ENCODE results near the gene MGAT5.

Gene MGAT5

DNA sequence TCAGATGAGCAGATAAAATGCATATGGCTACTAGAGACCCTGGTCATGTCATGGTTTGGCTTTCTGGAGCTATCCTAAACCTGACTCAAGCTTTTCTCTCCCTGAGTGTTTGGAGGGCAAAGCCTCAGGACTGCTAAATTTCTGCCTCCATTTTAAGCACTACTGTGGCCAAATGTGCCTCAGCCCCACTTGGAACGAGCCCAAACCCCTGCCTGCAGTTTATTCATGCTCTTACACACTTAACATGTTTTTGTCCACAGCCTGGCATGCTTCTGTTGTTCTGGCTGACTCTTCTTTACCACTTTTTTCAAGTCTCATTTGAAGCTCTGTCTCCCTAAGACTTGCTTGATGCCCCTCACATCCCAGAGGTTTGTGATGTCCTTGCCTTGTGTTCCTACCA lies 24.7 kb downstream of the MGAT5 start:
- no peak for DNase-seq (ENCODE audit: low read depth in 2 of 2)
- H3K4me3 ChIP-seq (replicated peaks in 1 of 2; ENCODE audit: low read depth in 2 of 2, low read length in 2 of 2), result no peak overlapping the region
- no peak for TF ChIP-seq CTCF (IDR thresholded peaks at IDR 0.05; ENCODE audit: low read depth, low read length)

GRCh38 chr2:134279417-134279816 lies 25.5 kb downstream of the MGAT5 start:
- no peak overlapping the region for H3K4me3 ChIP-seq (replicated peaks in 1 of 2; ENCODE audit: low read depth in 2 of 2, low read length in 2 of 2)
- DNase-seq (ENCODE audit: low read depth in 2 of 2), result no peak
- TF ChIP-seq CTCF (IDR thresholded peaks at IDR 0.05; ENCODE audit: low read depth, low read length), result no peak

DNA sequence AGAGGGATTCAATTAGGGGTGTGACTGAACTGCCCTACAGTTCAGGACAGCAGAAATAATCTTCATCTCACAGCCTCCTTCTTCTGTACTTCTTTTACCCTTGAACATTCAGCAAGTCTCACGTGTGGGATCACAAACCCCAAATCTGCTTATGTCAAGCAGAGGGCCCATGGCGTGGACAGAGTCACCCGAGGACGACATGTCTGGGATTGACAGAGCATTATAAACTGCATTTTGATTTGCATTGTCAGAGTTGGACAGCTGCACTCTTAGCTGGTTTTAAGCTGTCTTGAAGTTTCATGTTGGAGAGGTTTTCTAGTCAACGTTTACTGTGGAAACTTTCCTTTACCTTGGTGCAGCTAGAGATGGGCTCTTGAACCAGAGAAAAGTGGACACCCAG lies 26.4 kb downstream of the MGAT5 start:
- TF ChIP-seq CTCF (IDR thresholded peaks at IDR 0.05; ENCODE audit: low read depth, low read length), result no peak
- DNase-seq (ENCODE audit: low read depth in 2 of 2), result no peak
- no peak overlapping the region for H3K4me3 ChIP-seq (replicated peaks in 1 of 2; ENCODE audit: low read depth in 2 of 2, low read length in 2 of 2)

DNA sequence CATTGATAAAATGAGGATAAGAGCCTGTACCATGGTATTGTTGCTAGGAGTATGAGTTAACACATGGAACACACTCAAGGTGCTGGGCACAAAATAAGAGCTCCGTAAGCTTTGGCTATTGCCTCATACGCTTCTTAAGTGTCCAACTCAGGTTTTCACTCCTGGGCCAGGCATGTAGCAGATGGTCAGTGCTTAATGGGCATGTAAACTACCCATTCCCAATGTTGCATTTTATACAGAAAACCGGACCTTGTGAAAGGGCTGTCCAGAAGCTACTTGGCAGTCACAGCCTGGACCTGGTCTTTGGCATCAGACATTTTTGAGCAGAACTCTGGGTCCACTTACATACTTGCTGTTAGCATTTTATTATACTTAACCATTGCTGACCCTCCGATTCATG lies 26.9 kb downstream of the MGAT5 start:
- no peak for DNase-seq (ENCODE audit: low read depth in 2 of 2)
- TF ChIP-seq CTCF (IDR thresholded peaks at IDR 0.05; ENCODE audit: low read depth, low read length), result no peak
- H3K4me3 ChIP-seq (replicated peaks in 1 of 2; ENCODE audit: low read depth in 2 of 2, low read length in 2 of 2), result no peak overlapping the region

DNA sequence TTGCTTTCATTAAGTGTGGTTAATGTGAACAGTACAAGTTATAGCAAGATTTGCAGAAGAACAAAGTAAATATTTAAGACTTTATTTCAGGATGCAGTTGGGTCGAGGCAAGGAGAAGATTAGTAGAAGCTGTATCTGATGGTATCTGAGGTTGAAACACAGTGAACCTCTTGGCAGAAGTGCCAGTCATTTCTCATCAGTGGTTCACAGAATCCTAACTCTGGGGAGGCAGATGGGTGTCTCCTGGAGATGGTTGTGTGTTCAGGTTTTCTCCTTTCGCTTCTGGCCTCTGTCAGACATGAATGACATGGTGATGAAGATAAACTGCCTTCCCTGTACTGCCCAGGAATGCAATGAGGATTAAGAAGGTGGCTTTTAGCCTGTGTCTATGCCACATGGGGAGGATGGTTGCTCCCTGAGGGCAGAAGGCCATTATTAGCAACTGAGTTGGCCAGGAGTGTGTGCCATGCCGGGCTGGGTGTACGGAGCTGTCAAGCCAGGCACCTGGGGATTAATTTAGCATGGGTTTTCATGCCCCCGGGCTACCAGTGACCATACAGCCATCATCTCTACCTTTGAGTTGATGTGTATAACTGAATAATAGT lies 28.0 kb downstream of the MGAT5 start:
- DNase-seq (ENCODE audit: low read depth in 2 of 2), result no peak
- H3K4me3 ChIP-seq (replicated peaks in 1 of 2; ENCODE audit: low read depth in 2 of 2, low read length in 2 of 2), result no peak overlapping the region
- TF ChIP-seq CTCF (IDR thresholded peaks at IDR 0.05; ENCODE audit: low read depth, low read length), result no peak

DNA sequence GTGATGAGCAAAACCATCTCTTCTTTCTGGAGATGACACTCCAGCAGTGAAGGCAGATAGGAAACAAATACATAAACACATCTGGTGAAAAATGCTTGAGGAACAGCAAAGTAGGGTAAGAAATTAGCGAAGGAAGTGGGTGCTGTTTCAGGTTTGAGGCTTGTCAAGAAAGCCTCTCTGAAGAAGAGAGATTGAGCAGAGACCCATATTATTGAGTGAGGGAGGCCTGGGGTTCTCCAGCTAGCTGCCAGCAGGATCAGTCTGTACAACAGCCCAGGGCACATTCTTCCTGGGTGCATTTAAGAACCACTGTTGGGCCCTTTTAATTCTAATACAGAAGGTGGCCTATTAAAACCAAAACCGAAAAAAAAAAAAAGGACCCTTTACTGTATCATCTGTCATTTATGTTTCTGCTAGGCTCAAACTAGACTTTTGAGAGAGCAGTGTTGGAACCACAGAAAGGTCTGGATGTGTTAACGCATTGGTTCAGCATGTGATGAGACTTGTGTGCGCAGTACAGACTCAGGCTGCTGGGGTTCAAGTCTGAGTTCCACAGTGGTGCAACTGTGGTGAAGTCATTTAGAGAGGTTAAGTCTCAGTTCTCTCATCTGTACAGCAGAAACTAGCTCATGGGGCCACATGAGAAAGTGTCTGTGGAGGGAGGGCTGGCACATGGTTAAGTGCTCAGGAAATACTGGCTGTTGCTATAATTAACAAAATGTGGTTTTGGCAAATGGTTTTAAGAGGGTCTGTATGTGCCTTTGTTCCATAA lies 28.9 kb downstream of the MGAT5 start:
- no peak for DNase-seq (ENCODE audit: low read depth in 2 of 2)
- no peak overlapping the region for H3K4me3 ChIP-seq (replicated peaks in 1 of 2; ENCODE audit: low read depth in 2 of 2, low read length in 2 of 2)
- no peak for TF ChIP-seq CTCF (IDR thresholded peaks at IDR 0.05; ENCODE audit: low read depth, low read length)

Measured in cardiac fibroblast (primary cell).